ENCODE measurements around the gene TTC9. TPM values are rescaled to one million over a fixed set of nuclear protein-coding genes. Genes with fewer than 3 reads are reported as not detected.

The TTC9 gene
- total and polyA plus RNA-seq, 2 donors from 2014 or later, result 2.6 to 5.2 TPM

DNA sequence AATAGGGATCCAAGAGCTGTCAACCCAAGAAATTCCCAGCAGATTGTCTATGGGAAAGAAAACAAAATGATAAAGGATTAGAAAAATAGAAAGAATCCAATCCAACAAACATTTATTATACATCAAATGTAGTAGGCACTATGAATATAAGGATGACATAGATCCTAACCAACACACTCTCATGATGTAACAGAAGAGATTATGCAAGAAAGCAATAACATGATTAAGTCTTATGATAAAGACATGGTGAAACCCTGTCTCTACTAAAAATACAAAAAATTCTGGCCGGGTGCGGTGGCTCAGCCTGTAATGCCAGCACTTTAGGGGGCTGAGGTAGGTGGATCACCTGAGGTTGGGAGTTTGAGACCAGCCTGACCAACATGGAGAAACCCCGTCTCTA, 44.0 kb upstream of the TTC9 start:
- FAIRE-seq, result no peak

GRCh38 chr14:70599345-70599744, 42.4 kb upstream of the TTC9 start:
- DNase-seq, result no peak
- Histone ChIP-seq H3K9ac (ENCODE audit: low read length in 3 of 3) (peak overlapping the region in 1 of 3 donors; percentile 89), H3K36me3 (ENCODE audit: control insufficient read depth in 2 of 3, insufficient read depth in 3 of 3, low read length in 3 of 3) (peaks cover 2 to 16% (median 11%) of the 10 kb centered on the region in 3 donors), H3K27me3 (ENCODE audit: control insufficient read depth, insufficient read depth, low read length) (no peaks in the 10 kb centered on the region), H3K4me1 (ENCODE audit: control insufficient read depth in 2 of 3, insufficient read depth in 2 of 3, low read depth in 1 of 3, low read length in 3 of 3) (peaks cover 0 to 16% (median 6%) of the 10 kb centered on the region in 3 donors), H3K4me3 (ENCODE audit: low read length in 3 of 3) (peak overlapping the region; percentile 96 to 99 (median 98)), H3K27ac (ENCODE audit: low read depth in 2 of 2, low read length in 2 of 2) (no peak overlapping the region), H3K9me3 (ENCODE audit: control insufficient read depth in 2 of 3, insufficient read depth in 1 of 3, low read length in 3 of 3) (no peaks in the 10 kb centered on the region)
- intact Hi-C loops (cut with DNase I), result no loop called here
- no peak for FAIRE-seq
- TF ChIP-seq, protein P1, sequence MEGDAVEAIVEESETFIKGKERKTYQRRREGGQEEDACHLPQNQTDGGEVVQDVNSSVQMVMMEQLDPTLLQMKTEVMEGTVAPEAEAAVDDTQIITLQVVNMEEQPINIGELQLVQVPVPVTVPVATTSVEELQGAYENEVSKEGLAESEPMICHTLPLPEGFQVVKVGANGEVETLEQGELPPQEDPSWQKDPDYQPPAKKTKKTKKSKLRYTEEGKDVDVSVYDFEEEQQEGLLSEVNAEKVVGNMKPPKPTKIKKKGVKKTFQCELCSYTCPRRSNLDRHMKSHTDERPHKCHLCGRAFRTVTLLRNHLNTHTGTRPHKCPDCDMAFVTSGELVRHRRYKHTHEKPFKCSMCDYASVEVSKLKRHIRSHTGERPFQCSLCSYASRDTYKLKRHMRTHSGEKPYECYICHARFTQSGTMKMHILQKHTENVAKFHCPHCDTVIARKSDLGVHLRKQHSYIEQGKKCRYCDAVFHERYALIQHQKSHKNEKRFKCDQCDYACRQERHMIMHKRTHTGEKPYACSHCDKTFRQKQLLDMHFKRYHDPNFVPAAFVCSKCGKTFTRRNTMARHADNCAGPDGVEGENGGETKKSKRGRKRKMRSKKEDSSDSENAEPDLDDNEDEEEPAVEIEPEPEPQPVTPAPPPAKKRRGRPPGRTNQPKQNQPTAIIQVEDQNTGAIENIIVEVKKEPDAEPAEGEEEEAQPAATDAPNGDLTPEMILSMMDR (IDR thresholded peaks at IDR 0.05; ENCODE audit: borderline replicate concordance, extremely low read depth, insufficient read depth), result no peak

More for the DNA sequence above, 44.0 kb upstream of the TTC9 start:
- H3K27me3 ChIP-seq (ENCODE audit: control insufficient read depth, insufficient read depth, low read length), result no peaks in the 10 kb centered on the region
- H3K36me3 ChIP-seq (ENCODE audit: control insufficient read depth in 2 of 3, insufficient read depth in 3 of 3, low read length in 3 of 3), result peaks cover 5 to 32% (median 26%) of the 10 kb centered on the region in 3 donors
- no peak for DNase-seq
- H3K9ac ChIP-seq (ENCODE audit: low read length in 3 of 3), result no peak overlapping the region
- no peaks in the 10 kb centered on the region for H3K9me3 ChIP-seq (ENCODE audit: control insufficient read depth in 2 of 3, insufficient read depth in 1 of 3, low read length in 3 of 3)
- intact Hi-C loops (cut with DNase I), result no loop called here
- TF ChIP-seq, protein P1 (IDR thresholded peaks at IDR 0.05; ENCODE audit: borderline replicate concordance, extremely low read depth, insufficient read depth), result no peak
- no peak overlapping the region for H3K4me3 ChIP-seq (ENCODE audit: low read length in 3 of 3)
- H3K4me1 ChIP-seq (ENCODE audit: control insufficient read depth in 2 of 3, insufficient read depth in 2 of 3, low read depth in 1 of 3, low read length in 3 of 3), result peaks cover 0 to 16% (median 6%) of the 10 kb centered on the region in 3 donors
- no peak overlapping the region for H3K27ac ChIP-seq (ENCODE audit: low read depth in 2 of 2, low read length in 2 of 2)

- FAIRE-seq, result no peak
- intact Hi-C loops (cut with DNase I), result no loop called here
- TF ChIP-seq, protein P1 (IDR thresholded peaks at IDR 0.05; ENCODE audit: borderline replicate concordance, extremely low read depth, insufficient read depth), result no peak
Observed at GRCh38 chr14:70600382-70601157, 41.1 kb upstream of the TTC9 start, which contains the start of gene MED6. TSS of gene MED6 (minus strand) at chr14:70600655. CDS start at chr14:70600637, 18 bp downstream.

More at GRCh38 chr14:70600382-70601157, 41.1 kb upstream of the TTC9 start, which contains the start of gene MED6:
- Histone ChIP-seq H3K27me3 (ENCODE audit: control insufficient read depth, insufficient read depth, low read length) (no peaks in the 10 kb centered on the region), H3K9ac (ENCODE audit: low read length in 3 of 3) (peak within 1 kb of the TSS; percentile 89 to 98 (median 89)), H3K9me3 (ENCODE audit: control insufficient read depth in 2 of 3, insufficient read depth in 1 of 3, low read length in 3 of 3) (no peaks in the 10 kb centered on the region), H3K36me3 (ENCODE audit: control insufficient read depth in 2 of 3, insufficient read depth in 3 of 3, low read length in 3 of 3) (peaks cover 0 to 6% (median 0%) of the 10 kb centered on the region in 3 donors), H3K27ac (ENCODE audit: low read depth in 2 of 2, low read length in 2 of 2) (peak within 1 kb of the TSS in 1 of 2 donors; percentile 56), H3K4me1 (ENCODE audit: control insufficient read depth in 2 of 3, insufficient read depth in 2 of 3, low read depth in 1 of 3, low read length in 3 of 3) (peaks cover 0 to 16% (median 6%) of the 10 kb centered on the region in 3 donors), H3K4me3 (ENCODE audit: low read length in 3 of 3) (peak within 1 kb of the TSS; percentile 96 to 99 (median 98))
- peak; percentile 93 to 98 (median 96) for DNase-seq

Data from kidney (tissue), 14 donors.